ENCODE results near the gene NENF. TPM values are rescaled to one million over a fixed set of nuclear protein-coding genes. Genes with fewer than 3 reads are reported as not detected.
"Not testable (repeated sequence)": the region's sequence is repeated elsewhere in the genome, so short reads cannot be mapped to it uniquely, and the experiment has no call there.

Gene NENF
- total RNA-seq = 10 to 100 TPM; 41.5 to 42.1 TPM

- ChIA-PET POLR2A (interaction anchor here (0.7 to 1.1 kb wide), 3 partner anchors 18 to 175 kb away, joined by 3 read pairs; partner anchors contain the start of genes ATF3 and PACC1), CTCF (interaction anchor here (0.7 to 1.7 kb wide), 4 partner anchors 14 to 32 kb away, joined by 3 to 5 read pairs (median 4); no protein-coding TSS in a partner anchor)
These were observed at the start of gene NENF for GRCh38 chr1:212432661-212433576. Gene NENF (plus strand): TSS chr1:212432920. CDS start chr1:212432944, 24 bp downstream.

DNA sequence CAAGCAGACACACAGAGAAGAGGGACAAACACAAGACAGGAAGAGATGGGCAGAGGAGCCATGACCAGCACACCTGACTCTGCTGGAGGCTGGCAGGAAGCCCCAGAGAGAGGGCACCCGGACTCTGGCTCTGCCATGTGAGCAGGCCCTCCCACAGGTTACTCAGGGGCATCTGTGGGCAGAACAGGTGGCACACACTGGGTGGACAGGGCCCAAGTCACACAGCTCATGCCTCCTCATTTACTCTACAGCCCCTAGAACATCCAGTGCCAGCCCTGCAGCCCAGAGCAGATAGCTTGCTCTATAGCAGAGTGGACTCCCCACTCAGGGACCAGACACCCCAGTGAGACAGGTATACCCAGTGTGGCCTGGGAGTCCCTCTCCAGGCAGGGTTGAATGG is 46.7 kb upstream of the NENF start:
- CTCF ChIA-PET = no interaction called here
- POLR2A ChIA-PET = no interaction called here

DNA sequence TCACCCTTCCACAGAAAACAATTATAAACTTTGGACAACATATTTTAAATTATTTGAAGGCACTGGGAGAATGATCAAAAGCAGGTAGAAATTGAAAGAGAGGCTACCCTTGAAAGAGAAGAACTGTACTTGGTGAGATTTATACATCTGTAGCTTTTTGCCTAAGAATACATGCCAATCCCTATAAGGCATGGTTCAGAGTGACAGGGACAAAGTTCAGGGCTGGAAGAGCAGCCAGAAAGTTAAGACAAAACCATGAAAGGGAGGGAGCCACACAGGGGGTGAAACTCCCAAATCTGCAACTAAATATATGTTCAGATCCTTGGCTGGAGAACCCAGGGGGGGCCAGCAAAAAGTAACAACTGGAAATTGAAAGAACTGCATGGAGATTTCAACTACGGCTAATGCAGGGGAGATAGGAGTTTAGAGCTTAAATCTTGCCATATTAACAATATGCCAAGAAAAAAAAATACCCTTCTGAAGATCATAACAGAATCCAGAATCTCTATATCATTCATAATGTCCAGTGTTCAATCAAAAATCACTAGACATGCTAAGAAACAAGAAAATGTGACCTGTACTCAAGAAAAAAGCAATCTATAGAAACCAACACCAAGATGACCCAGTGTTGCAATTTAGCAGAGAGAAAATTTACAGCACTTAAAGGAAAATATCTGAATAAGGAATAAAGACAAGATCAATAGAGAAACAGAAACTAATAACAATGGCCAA is 43.6 kb upstream of the NENF start:
- ChIA-PET CTCF (no interaction called here), POLR2A (no interaction called here)

- POLR2A ChIA-PET = not testable (repeated sequence)
- CTCF ChIA-PET = interaction anchor here (0.6 to 1.1 kb wide), 2 partner anchors 121 to 325 kb away, joined by 3 to 4 read pairs; no protein-coding TSS in a partner anchor
These were observed 36.9 kb upstream of the NENF start for GRCh38 chr1:212395678-212396437.

DNA sequence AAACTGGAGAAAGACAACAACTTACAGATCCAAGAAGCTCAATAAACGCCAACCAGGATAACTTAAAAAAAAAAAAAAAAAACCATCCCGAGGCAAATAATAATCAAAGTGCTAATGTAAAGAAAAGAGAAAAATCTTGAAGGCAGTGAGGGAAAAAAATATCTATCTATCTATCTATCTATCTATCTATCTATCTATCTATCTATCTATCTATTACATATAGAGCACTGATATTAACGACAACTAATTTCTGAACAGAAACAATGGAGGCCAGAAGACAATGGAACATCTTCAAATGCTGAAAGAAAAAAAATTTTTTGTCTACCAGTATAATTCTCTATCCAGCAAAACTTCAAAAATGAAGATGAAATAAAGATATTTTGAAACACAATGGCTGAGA is 36.1 kb upstream of the NENF start:
- ChIA-PET CTCF (interaction anchor here (0.6 to 1.1 kb wide), 2 partner anchors 122 to 326 kb away, joined by 3 to 4 read pairs; no protein-coding TSS in a partner anchor), POLR2A (interaction anchor here (0.6 kb wide), 1 partner anchor 696 kb away, joined by 4 read pairs; no protein-coding TSS in a partner anchor)

DNA sequence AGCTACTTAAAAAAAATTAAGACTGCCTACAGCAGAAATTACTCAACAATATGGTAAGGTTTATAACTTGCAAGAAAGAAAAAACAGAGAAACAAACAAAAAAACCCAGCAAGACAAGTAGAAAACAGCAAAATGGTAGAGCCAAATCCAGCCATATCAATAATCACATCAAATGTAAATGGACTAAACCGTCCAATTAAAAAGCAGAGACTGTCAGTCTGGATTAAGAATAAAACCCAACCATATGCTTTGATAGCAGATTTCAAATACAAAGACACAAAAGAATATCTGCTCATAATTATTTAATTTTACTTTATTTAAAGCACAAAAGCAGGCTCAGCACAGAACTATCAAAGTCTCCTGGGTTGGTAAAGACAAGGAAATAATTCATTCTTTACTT is 35.5 kb upstream of the NENF start:
- ChIA-PET CTCF (interaction anchor here (0.6 to 1.1 kb wide), 2 partner anchors 154 to 326 kb away, joined by 3 to 4 read pairs; no protein-coding TSS in a partner anchor), POLR2A (interaction anchor here (0.6 kb wide), 1 partner anchor 696 kb away, joined by 4 read pairs; no protein-coding TSS in a partner anchor)

DNA sequence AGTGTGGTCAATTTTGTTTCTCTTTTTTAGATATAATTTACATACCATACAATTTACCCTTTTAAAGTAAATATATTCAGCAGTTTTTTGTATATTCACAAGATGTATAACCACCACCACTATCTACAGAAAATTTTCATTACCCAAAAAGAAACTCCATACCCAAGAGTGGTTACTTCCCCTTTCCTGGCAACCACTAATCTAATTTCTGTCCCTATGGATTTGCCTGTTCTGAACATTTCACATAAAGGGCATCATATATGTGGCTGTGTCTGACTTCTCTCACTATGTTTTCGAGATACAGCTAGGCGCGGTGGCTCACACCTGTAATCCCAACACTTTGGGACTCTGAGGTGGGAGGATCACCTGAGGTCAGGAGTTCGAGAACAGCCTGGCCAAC is 31.7 kb upstream of the NENF start:
- POLR2A ChIA-PET = no interaction called here
- CTCF ChIA-PET = no interaction called here

GRCh38 chr1:212401838-212402582 is 30.7 kb upstream of the NENF start:
- ChIA-PET CTCF (interaction anchor here (0.6 to 0.7 kb wide), 2 partner anchors 22 to 74 kb away, joined by 3 to 4 read pairs; no protein-coding TSS in a partner anchor), POLR2A (no interaction called here)

- ChIA-PET POLR2A (no interaction called here), CTCF (interaction anchor here (0.6 kb wide), 1 partner anchor 34 kb away, joined by 3 read pairs; no protein-coding TSS in a partner anchor)
These were observed 29.9 kb upstream of the NENF start for GRCh38 chr1:212402666-212403321.

DNA sequence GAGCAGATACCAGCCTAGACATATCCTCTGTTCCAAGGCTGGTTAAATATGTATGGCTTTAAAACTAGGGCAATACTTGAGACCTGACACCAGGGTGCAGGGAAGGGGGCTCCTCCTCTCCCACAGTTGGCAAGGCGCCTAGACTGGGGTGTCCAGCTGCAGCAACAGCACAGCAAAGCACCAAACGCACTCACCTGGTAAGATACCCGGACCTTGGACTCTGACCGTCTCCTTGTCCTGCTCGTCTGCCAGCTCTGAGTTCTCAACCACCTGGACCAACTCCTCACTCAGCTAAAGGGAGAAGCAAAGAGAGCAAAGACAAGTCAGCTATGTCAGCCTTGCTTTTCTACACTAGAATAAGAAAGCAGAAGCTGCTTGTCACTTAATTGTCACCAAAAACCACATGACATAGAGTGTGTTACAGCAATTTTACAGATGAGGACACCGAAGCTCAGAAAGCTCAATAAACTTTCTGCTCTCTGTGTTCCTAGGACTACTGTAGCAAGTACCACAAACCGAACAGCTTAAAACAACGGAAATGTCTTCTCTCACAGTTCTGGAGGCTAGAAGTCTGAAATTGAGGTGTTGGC is 22.4 kb upstream of the NENF start:
- ChIA-PET POLR2A (interaction anchor here (0.6 kb wide), 1 partner anchor 453 kb away, joined by 3 read pairs; no protein-coding TSS in a partner anchor), CTCF (no interaction called here)

- ChIA-PET CTCF (no interaction called here), POLR2A (no interaction called here)
These were observed 20.3 kb upstream of the NENF start for GRCh38 chr1:212412374-212412773.

- POLR2A ChIA-PET = interaction anchor here (2.0 kb wide), 1 partner anchor 16 kb away, joined by 5 read pairs; no protein-coding TSS in a partner anchor
These were observed 18.8 kb upstream of the NENF start for GRCh38 chr1:212413902-212414327.

GRCh38 chr1:212414328-212415106 is 18.2 kb upstream of the NENF start, which contains the start of gene PACC1:
Gene PACC1 (minus strand): TSS chr1:212414886. CDS start chr1:212414757, 129 bp downstream.
- CTCF ChIA-PET = interaction anchor here (0.6 kb wide), 1 partner anchor 45 kb away, joined by 3 read pairs; no protein-coding TSS in a partner anchor
- POLR2A ChIA-PET = interaction anchor here (1.1 to 2.0 kb wide), 2 partner anchors 15 to 19 kb away, joined by 3 to 5 read pairs; no protein-coding TSS in a partner anchor

More at GRCh38 chr1:212413902-212414327, 18.8 kb upstream of the NENF start:
- CTCF ChIA-PET = no interaction called here

- CTCF ChIA-PET = interaction anchor here (0.6 kb wide), 1 partner anchor 46 kb away, joined by 3 read pairs; no protein-coding TSS in a partner anchor
- POLR2A ChIA-PET = interaction anchor here (1.1 to 2.0 kb wide), 2 partner anchors 15 to 18 kb away, joined by 3 to 5 read pairs; no protein-coding TSS in a partner anchor
These were observed 17.4 kb upstream of the NENF start for GRCh38 chr1:212415107-212415841.

GRCh38 chr1:212421165-212421564 is 11.6 kb upstream of the NENF start:
- ChIA-PET POLR2A (no interaction called here), CTCF (no interaction called here)

DNA sequence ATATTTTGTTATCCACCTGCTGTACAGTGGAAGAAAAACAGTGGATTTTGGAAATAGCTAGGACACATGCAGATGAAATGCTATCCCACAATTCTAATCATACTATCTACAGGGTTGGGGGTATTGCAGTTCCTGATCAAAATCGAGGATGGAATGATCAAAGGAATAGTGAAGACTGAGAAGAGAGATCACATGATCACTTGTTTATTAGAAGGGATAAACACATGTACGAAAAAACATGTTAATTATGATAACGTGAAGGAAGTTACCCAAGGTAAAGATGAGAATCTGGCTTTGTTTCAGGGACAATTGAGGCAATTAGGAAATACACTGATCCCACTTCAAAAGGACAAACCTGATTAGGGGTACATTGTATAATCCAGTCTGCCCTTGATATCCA is 8.8 kb upstream of the NENF start:
- ChIA-PET POLR2A (no interaction called here), CTCF (interaction anchor here (1.2 kb wide), 1 partner anchor 34 kb away, joined by 3 read pairs; no protein-coding TSS in a partner anchor)

Data from activated CD8-positive, alpha-beta memory T cell treated with anti-CD3 and anti-CD28 coated beads for 36 hours (primary cell).